AG09309 (cell line): Measurements from ENCODE around the gene USP53.

Source experiments
- DNase-seq: peaks from one replicate; pipeline ENCODE4 v3.0.0-alpha.2; 2010; ENCODE audit warnings: low read depth
- H3K4me3 ChIP-seq: 2 replicates; pipeline ENCODE4 v1.5.1; 2011; ENCODE audit warnings: mild to moderate bottlenecking, low read depth, low read length, moderate library complexity; ENCODE audit not compliant: control insufficient read depth
- CTCF ChIP-seq: IDR thresholded peaks from 2 replicates; pipeline ENCODE4 v1.5.1; 2011; ENCODE audit warnings: mild to moderate bottlenecking, low read depth, low read length, inconsistent platforms; ENCODE audit not compliant: insufficient read depth, control insufficient read depth; ENCODE audit errors: missing control alignments

USP53 gene

GRCh38 chr4:119232286-119232685 is 19.8 kb downstream of the USP53 start:
- DNase-seq = no peak
- no peak for TF ChIP-seq CTCF
- no peak overlapping the region for H3K4me3 ChIP-seq

- no peak for DNase-seq
- no peak for TF ChIP-seq CTCF
- H3K4me3 ChIP-seq = no peak overlapping the region
Observed at GRCh38 chr4:119233191-119233590, 20.7 kb downstream of the USP53 start.

- no peak for DNase-seq
- TF ChIP-seq CTCF = no peak
- H3K4me3 ChIP-seq = no peak overlapping the region
Observed at GRCh38 chr4:119233750-119234149, 21.2 kb downstream of the USP53 start.

GRCh38 chr4:119237201-119237600 is 24.7 kb downstream of the USP53 start:
- no peak for DNase-seq
- H3K4me3 ChIP-seq = no peak overlapping the region
- TF ChIP-seq CTCF = no peak

GRCh38 chr4:119237642-119238041 is 25.1 kb downstream of the USP53 start:
- no peak overlapping the region for H3K4me3 ChIP-seq
- no peak for DNase-seq
- TF ChIP-seq CTCF = no peak

GRCh38 chr4:119238068-119238722 is 25.7 kb downstream of the USP53 start:
- no peak for TF ChIP-seq CTCF
- no peak for DNase-seq
- no peak overlapping the region for H3K4me3 ChIP-seq
